Peyer's patch (tissue), 4 donors: Measurements from ENCODE around the gene NDRG2. TPM values are rescaled to one million over a fixed set of nuclear protein-coding genes. Genes with fewer than 3 reads are reported as not detected.

ENCODE experiments used
- DNase-seq, 3 donors: peaks; one replicate each; pipeline ENCODE4 v3.0.0-alpha.2; 2017 to 2019
- H3K27ac ChIP-seq, 4 donors: fragments of 200-600 bp; sonication (generic); one replicate each; pipeline ENCODE4 v1.5.1; 2016 to 2019
- H3K27me3 ChIP-seq, 2 donors: fragments of 200-600 bp; sonication (generic); one replicate each; pipeline ENCODE4 v1.5.1; 2019
- H3K36me3 ChIP-seq, 3 donors: fragments of 200-600 bp; sonication (generic); one replicate each; pipeline ENCODE4 v1.5.1; 2016 to 2019
- H3K4me1 ChIP-seq, 4 donors: fragments of 200-600 bp; sonication (generic); one replicate each; pipeline ENCODE4 v1.5.1; 2016 to 2019
- H3K4me3 ChIP-seq, 4 donors: fragments of 200-600 bp; sonication (generic); 1 replicate in 3 of 4; 2 replicates in 1 of 4; pipeline ENCODE4 v1.5.1; 2016 to 2019; ENCODE audit warnings: mild to moderate bottlenecking in 1 of 4
- H3K9me3 ChIP-seq, 4 donors: fragments of 200-600 bp; sonication (generic); one replicate each; pipeline ENCODE4 v1.5.1; 2016 to 2019; ENCODE audit warnings: mild to moderate bottlenecking in 1 of 4
- POLR2A ChIP-seq, 2 donors: fragments of 450-650 bp; IDR thresholded peaks; one replicate each; pipeline ENCODE4 v1.5.1; 2017; ENCODE audit warnings: antibody characterized with exemption in 2 of 2, mild to moderate bottlenecking in 2 of 2, moderate library complexity in 2 of 2
- total RNA-seq, 4 donors: library from RNA; depleted of rRNA; stranded (reverse); fragments of >200 nt; gene quantifications; one replicate each; pipeline ENCODE4 v1.1.0, GENCODE V29; 2016
- TF ChIP-seq, protein P1 (sequence below), 6 experiments: fragments of 450-650 bp in 4 of 6; fragments of 200-600 bp in 2 of 6; sonication (generic) in 1 of 6; IDR thresholded peaks; one replicate each; pipeline ENCODE4 v1.5.1; 2017 to 2019; ENCODE audit warnings: antibody characterized with exemption in 6 of 6, mild to moderate bottlenecking in 3 of 6, moderate library complexity in 1 of 6

NDRG2 gene
- total RNA-seq, 4 donors from 2014 or later = 85.6 to 137 (median 127) TPM

GRCh38 chr14:21034707-21035106, 9.8 kb upstream of the NDRG2 start, which contains the start of gene RNASE13:
Gene RNASE13 (minus strand): TSS chr14:21034807. CDS start chr14:21034288, 519 bp downstream.
- Histone ChIP-seq H3K4me1 (peaks cover 0 to 19% (median 0%) of the 10 kb centered on the region in 4 donors), H3K27me3 (no peaks in the 10 kb centered on the region), H3K4me3 (no peak within 1 kb of the TSS), H3K27ac (no peak within 1 kb of the TSS), H3K9me3 (no peaks in the 10 kb centered on the region), H3K36me3 (no peaks in the 10 kb centered on the region)
- DNase-seq = no peak
- TF ChIP-seq, protein P1, sequence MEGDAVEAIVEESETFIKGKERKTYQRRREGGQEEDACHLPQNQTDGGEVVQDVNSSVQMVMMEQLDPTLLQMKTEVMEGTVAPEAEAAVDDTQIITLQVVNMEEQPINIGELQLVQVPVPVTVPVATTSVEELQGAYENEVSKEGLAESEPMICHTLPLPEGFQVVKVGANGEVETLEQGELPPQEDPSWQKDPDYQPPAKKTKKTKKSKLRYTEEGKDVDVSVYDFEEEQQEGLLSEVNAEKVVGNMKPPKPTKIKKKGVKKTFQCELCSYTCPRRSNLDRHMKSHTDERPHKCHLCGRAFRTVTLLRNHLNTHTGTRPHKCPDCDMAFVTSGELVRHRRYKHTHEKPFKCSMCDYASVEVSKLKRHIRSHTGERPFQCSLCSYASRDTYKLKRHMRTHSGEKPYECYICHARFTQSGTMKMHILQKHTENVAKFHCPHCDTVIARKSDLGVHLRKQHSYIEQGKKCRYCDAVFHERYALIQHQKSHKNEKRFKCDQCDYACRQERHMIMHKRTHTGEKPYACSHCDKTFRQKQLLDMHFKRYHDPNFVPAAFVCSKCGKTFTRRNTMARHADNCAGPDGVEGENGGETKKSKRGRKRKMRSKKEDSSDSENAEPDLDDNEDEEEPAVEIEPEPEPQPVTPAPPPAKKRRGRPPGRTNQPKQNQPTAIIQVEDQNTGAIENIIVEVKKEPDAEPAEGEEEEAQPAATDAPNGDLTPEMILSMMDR (IDR thresholded peaks at IDR 0.05) = no peak
- no peak for TF ChIP-seq POLR2A (IDR thresholded peaks at IDR 0.05)

DNA sequence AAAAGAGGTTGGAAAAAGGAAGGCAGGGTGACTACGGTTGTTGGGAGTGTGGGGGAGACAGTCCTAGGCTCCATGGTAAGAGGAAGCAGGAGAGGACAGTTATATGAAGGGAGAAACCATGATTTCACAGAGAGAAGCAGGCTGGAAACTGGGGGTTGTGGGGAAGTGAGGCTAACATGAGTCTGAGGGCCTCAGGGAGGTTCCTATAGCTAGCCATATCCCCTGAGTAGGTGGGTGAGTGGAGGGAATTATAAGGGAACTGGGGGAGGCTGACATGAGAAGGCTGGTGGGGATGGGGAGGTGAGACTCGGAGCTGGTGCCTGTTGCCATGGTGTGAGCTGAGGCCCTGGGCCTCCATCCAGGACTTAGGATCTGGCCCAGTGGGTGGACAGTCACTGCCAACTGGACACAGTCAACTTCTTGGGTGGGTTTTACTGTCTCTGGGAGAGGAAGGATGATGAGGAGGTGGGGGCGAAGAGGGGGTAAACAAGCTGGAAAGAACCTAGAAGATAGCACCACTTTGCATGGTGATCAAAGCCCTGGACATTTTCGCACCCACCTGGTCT, 8.4 kb upstream of the NDRG2 start:
- no peaks in the 10 kb centered on the region for H3K36me3 ChIP-seq
- TF ChIP-seq, protein P1 (IDR thresholded peaks at IDR 0.05) = no peak
- no peak for TF ChIP-seq POLR2A (IDR thresholded peaks at IDR 0.05)
- H3K4me1 ChIP-seq = peaks cover 0 to 4% (median 0%) of the 10 kb centered on the region in 4 donors
- H3K27ac ChIP-seq = no peak overlapping the region
- no peak overlapping the region for H3K4me3 ChIP-seq
- no peaks in the 10 kb centered on the region for H3K27me3 ChIP-seq
- no peaks in the 10 kb centered on the region for H3K9me3 ChIP-seq
- no peak for DNase-seq

- H3K27ac ChIP-seq = no peak overlapping the region
- TF ChIP-seq, protein P1 (IDR thresholded peaks at IDR 0.05) = no peak
- no peak for TF ChIP-seq POLR2A (IDR thresholded peaks at IDR 0.05)
- no peaks in the 10 kb centered on the region for H3K9me3 ChIP-seq
- no peak overlapping the region for H3K4me3 ChIP-seq
- H3K36me3 ChIP-seq = no peaks in the 10 kb centered on the region
- H3K27me3 ChIP-seq = no peaks in the 10 kb centered on the region
- no peaks in the 10 kb centered on the region for H3K4me1 ChIP-seq
- DNase-seq = no peak
These were observed 7.7 kb upstream of the NDRG2 start for GRCh38 chr14:21032326-21033132.

- H3K9me3 ChIP-seq = no peaks in the 10 kb centered on the region
- TF ChIP-seq, protein P1 (IDR thresholded peaks at IDR 0.05) = no peak
- TF ChIP-seq POLR2A (IDR thresholded peaks at IDR 0.05) = no peak
- peaks cover 0 to 6% (median 3%) of the 10 kb centered on the region in 4 donors for H3K4me1 ChIP-seq
- DNase-seq = no peak
- no peaks in the 10 kb centered on the region for H3K27me3 ChIP-seq
- H3K36me3 ChIP-seq = no peaks in the 10 kb centered on the region
- no peak overlapping the region for H3K4me3 ChIP-seq
- H3K27ac ChIP-seq = no peak overlapping the region
These were observed 5.7 kb upstream of the NDRG2 start for GRCh38 chr14:21030531-21030930.

- Histone ChIP-seq H3K27ac (no peak within 1 kb of the TSS), H3K4me1 (peaks cover 0 to 6% (median 3%) of the 10 kb centered on the region in 4 donors), H3K27me3 (no peaks in the 10 kb centered on the region), H3K4me3 (no peak within 1 kb of the TSS), H3K9me3 (no peaks in the 10 kb centered on the region), H3K36me3 (no peaks in the 10 kb centered on the region)
- TF ChIP-seq POLR2A (IDR thresholded peaks at IDR 0.05) = no peak
- TF ChIP-seq, protein P1 (IDR thresholded peaks at IDR 0.05) = no peak
- no peak for DNase-seq
These were observed 5.1 kb upstream of the NDRG2 start, which contains the start of gene TPPP2 for GRCh38 chr14:21029917-21030316. Gene TPPP2 (plus strand): TSS chr14:21030217. CDS start chr14:21030582, 365 bp downstream.
